H1 (cell line): ENCODE results near the gene REL. TPM values are rescaled to one million over a fixed set of nuclear protein-coding genes. Genes with fewer than 3 reads are reported as not detected.

Experiments used
- CTCF ChIA-PET: fragments of 300-600 bp; sonication (Branson Sonifier 250); formaldehyde crosslinking; loops from one replicate; lab custom pipeline; 2021; ENCODE audit not compliant: partially characterized antibody; lab: Charles Lee
- POLR2A ChIA-PET: fragments of 300-600 bp; sonication (Branson Sonifier 250); formaldehyde crosslinking; loops from one replicate; lab custom pipeline; 2021; ENCODE audit warnings: inconsistent platforms; ENCODE audit not compliant: partially characterized antibody; lab: Charles Lee
- DNase-seq, 2 experiments: peaks; one replicate each; pipeline versions ENCODE4 v3.0.0 to v3.0.0-alpha.2; 2010 to 2022; ENCODE audit warnings: low spot score in 2 of 2, low read depth in 1 of 2, mixed read lengths in 1 of 2
- FAIRE-seq: peaks from 2 replicates; lab custom pipeline; 2011; peaks lifted over from hg19 to GRCh38; lab: Jason Lieb, UNC
- H2AFZ ChIP-seq: 2 replicates; pipeline ENCODE4 v1.8.1; 2012; ENCODE audit warnings: low read length, inconsistent platforms
- H2AK5ac ChIP-seq: 2 replicates; pipeline ENCODE4 v1.6.1; 2013; ENCODE audit warnings: low read depth, low read length
- H2BK120ac ChIP-seq: replicated peaks from 2 replicates; pipeline ENCODE3; 2013; ENCODE audit warnings: low read depth, low read length, inconsistent platforms
- H2BK12ac ChIP-seq: 2 replicates; pipeline ENCODE4 v1.6.1; 2013; ENCODE audit warnings: low read depth, low read length
- H2BK15ac ChIP-seq: 2 replicates; pipeline ENCODE4 v1.6.1; 2013; ENCODE audit warnings: low read length
- H2BK20ac ChIP-seq: 2 replicates; pipeline ENCODE4 v1.6.1; 2013; ENCODE audit warnings: low read length
- H2BK5ac ChIP-seq: 2 replicates; pipeline ENCODE4 v1.6.1; 2013; ENCODE audit warnings: low read depth, low read length
- H3K14ac ChIP-seq: 2 replicates; pipeline ENCODE4 v1.6.1; 2013; ENCODE audit warnings: inconsistent platforms; ENCODE audit not compliant: insufficient read length
- H3K18ac ChIP-seq: 2 replicates; pipeline ENCODE4 v1.6.1; 2013; ENCODE audit warnings: low read length; ENCODE audit errors: extremely low read depth
- H3K23ac ChIP-seq: 2 replicates; pipeline ENCODE4 v1.6.1; 2013; ENCODE audit warnings: inconsistent platforms; ENCODE audit not compliant: insufficient read length
- H3K23me2 ChIP-seq: 2 replicates; pipeline ENCODE4 v1.6.1; 2013; ENCODE audit warnings: low read depth, low read length
- H3K27ac ChIP-seq: 2 replicates; pipeline ENCODE4 v1.6.1; 2011; ENCODE audit warnings: low read depth, low read length, inconsistent platforms
- H3K27me3 ChIP-seq, 4 experiments: replicated peaks in 1 of 4; 1 replicate in 1 of 4; 2 replicates in 3 of 4; pipeline versions ENCODE4 v1.6.1 to v1.8.1; 2011 to 2013; ENCODE audit warnings: low read length in 3 of 4, mild to moderate bottlenecking in 3 of 4, inconsistent platforms in 2 of 4, mixed read lengths in 2 of 4, moderate library complexity in 1 of 4; ENCODE audit not compliant: control insufficient read depth in 3 of 4, insufficient read depth in 3 of 4; ENCODE audit errors: extremely low read depth in 1 of 4
- H3K36me3 ChIP-seq, 4 experiments: 2 replicates each; pipeline versions ENCODE4 v1.6.1 to v1.8.1; 2011 to 2013; ENCODE audit warnings: mild to moderate bottlenecking in 4 of 4, low read length in 3 of 4, moderate library complexity in 2 of 4, control low read depth in 1 of 4, inconsistent platforms in 1 of 4; ENCODE audit not compliant: insufficient read depth in 4 of 4, control insufficient read depth in 2 of 4
- H3K4ac ChIP-seq: replicated peaks from 2 replicates; pipeline ENCODE3; 2013; ENCODE audit warnings: low read length, low read depth, mixed read lengths, inconsistent platforms; ENCODE audit not compliant: insufficient read length
- H3K4me1 ChIP-seq, 4 experiments: replicated peaks in 1 of 4; 1 replicate in 1 of 4; 2 replicates in 3 of 4; pipeline versions ENCODE4 v1.6.1 to v1.8.1; 2011 to 2013; ENCODE audit warnings: low read length in 3 of 4, inconsistent platforms in 2 of 4, mixed read lengths in 1 of 4; ENCODE audit not compliant: insufficient read depth in 4 of 4, control insufficient read depth in 3 of 4
- H3K4me2 ChIP-seq, 2 experiments: 2 replicates each; pipeline versions ENCODE4 v1.6.1 to v1.8.1; 2011 to 2013; ENCODE audit warnings: low read depth in 2 of 2, low read length in 2 of 2, control low read depth in 1 of 2, inconsistent platforms in 1 of 2, mild to moderate bottlenecking in 1 of 2; ENCODE audit not compliant: insufficient read depth in 1 of 2
- H3K4me3 ChIP-seq, 4 experiments: fragments of 200-600, 300-600 bp in 1 of 4; sonication (generic), shearing (Covaris generic), sonication (Bioruptor Twin) in 1 of 4; 2 replicates each; pipeline versions ENCODE4 v1.5.1 to v1.8.1; 2011 to 2016; ENCODE audit warnings: low read length in 4 of 4, low read depth in 3 of 4, control low read depth in 2 of 4, inconsistent platforms in 2 of 4, mild to moderate bottlenecking in 2 of 4, mixed read lengths in 1 of 4, moderate library complexity in 1 of 4; ENCODE audit not compliant: insufficient read depth in 2 of 4; ENCODE audit errors: extremely low read depth in 1 of 4
- H3K56ac ChIP-seq: replicated peaks from 2 replicates; pipeline ENCODE3; 2013; ENCODE audit warnings: low read depth, mild to moderate bottlenecking, mixed read lengths, low read length, inconsistent platforms; ENCODE audit not compliant: insufficient read length
- H3K79me1 ChIP-seq: 2 replicates; pipeline ENCODE4 v1.6.1; 2013; ENCODE audit warnings: low read depth, low read length, control low read depth
- H3K79me2 ChIP-seq, 2 experiments: 2 replicates each; pipeline versions ENCODE4 v1.6.1 to v1.8.1; 2012 to 2013; ENCODE audit warnings: low read length in 2 of 2, mild to moderate bottlenecking in 2 of 2, inconsistent platforms in 1 of 2; ENCODE audit not compliant: insufficient read depth in 2 of 2, control insufficient read depth in 1 of 2
- H3K9ac ChIP-seq, 4 experiments: replicated peaks in 1 of 4; 1 replicate in 1 of 4; 2 replicates in 3 of 4; pipeline versions ENCODE4 v1.6.1 to v1.8.1; 2011 to 2013; ENCODE audit warnings: low read depth in 3 of 4, low read length in 3 of 4, control low read depth in 2 of 4, mild to moderate bottlenecking in 2 of 4, moderate library complexity in 2 of 4, inconsistent platforms in 1 of 4; ENCODE audit errors: extremely low read depth in 1 of 4
- H3K9me3 ChIP-seq, 2 experiments: 2 replicates each; pipeline versions ENCODE4 v1.6.1 to v1.8.1; 2012 to 2013; ENCODE audit warnings: mild to moderate bottlenecking in 2 of 2, moderate library complexity in 2 of 2, control low read depth in 1 of 2, inconsistent platforms in 1 of 2, low read depth in 1 of 2, low read length in 1 of 2, mixed read lengths in 1 of 2; ENCODE audit not compliant: insufficient read depth in 2 of 2
- H4K20me1 ChIP-seq, 2 experiments: replicated peaks in 1 of 2; 2 replicates each; pipeline versions ENCODE3 to v1.8.1; 2011 to 2013; ENCODE audit warnings: inconsistent platforms in 2 of 2, low read length in 2 of 2, mild to moderate bottlenecking in 1 of 2; ENCODE audit not compliant: insufficient read depth in 2 of 2, control insufficient read depth in 1 of 2
- H4K5ac ChIP-seq: 2 replicates; pipeline ENCODE4 v1.6.1; 2013; ENCODE audit warnings: low read length, low read depth, mixed read lengths, inconsistent platforms; ENCODE audit not compliant: insufficient read length
- H4K8ac ChIP-seq: 2 replicates; pipeline ENCODE4 v1.8.0; 2013; ENCODE audit warnings: mild to moderate bottlenecking, moderate library complexity, low read length, inconsistent platforms; ENCODE audit not compliant: insufficient read depth; ENCODE audit errors: extremely low read depth
- H4K91ac ChIP-seq: replicated peaks from 2 replicates; pipeline ENCODE3; 2013; ENCODE audit warnings: low read length, mixed read lengths, inconsistent platforms; ENCODE audit not compliant: insufficient read length
- HDAC6 ChIP-seq: IDR thresholded peaks from one replicate; pipeline ENCODE4 v1.7.1; 2012; ENCODE audit warnings: low read depth, mild to moderate bottlenecking, inconsistent platforms, low read length, moderate library complexity
- KDM4A ChIP-seq: IDR thresholded peaks from one replicate; pipeline ENCODE4 v1.7.1; 2012; ENCODE audit warnings: low read depth, mild to moderate bottlenecking, moderate library complexity, low read length, inconsistent platforms; ENCODE audit not compliant: severe bottlenecking
- NRF1 ChIP-seq: IDR thresholded peaks from 2 replicates; pipeline ENCODE4 v1.6.1; 2011; ENCODE audit warnings: mild to moderate bottlenecking, low read depth, low read length, improper control_type of control experiment
- RAD21 ChIP-seq, 2 experiments: IDR thresholded peaks in 1 of 2; conservative IDR thresholded peaks in 1 of 2; 2 replicates each; pipeline ENCODE4 v1.6.1; 2011; ENCODE audit warnings: low read depth in 2 of 2, low read length in 2 of 2, improper control_type of control experiment in 1 of 2, inconsistent platforms in 1 of 2, mild to moderate bottlenecking in 1 of 2, moderate library complexity in 1 of 2
- SP1 ChIP-seq: IDR thresholded peaks from 2 replicates; pipeline ENCODE4 v1.6.1; 2011; ENCODE audit warnings: low read depth, low read length
- TAF1 ChIP-seq: IDR thresholded peaks from 2 replicates; pipeline ENCODE4 v1.6.1; 2011; ENCODE audit warnings: mild to moderate bottlenecking, low read depth, low read length
- TCF12 ChIP-seq: IDR thresholded peaks from 2 replicates; pipeline ENCODE4 v1.6.1; 2011; ENCODE audit warnings: low read depth, mild to moderate bottlenecking, low read length
- WGBS, 2 experiments: shearing (Covaris generic) in 1 of 2; methylation state at CpG; one replicate each; pipeline versions ENCODE4 v1.1.6 to v1.1.7; 2013 to 2015; ENCODE audit warnings: low lambda C conversion rate in 2 of 2, mixed read lengths in 2 of 2, inconsistent platforms in 1 of 2, low coverage in 1 of 2, missing lambda C conversion rate in 1 of 2; ENCODE audit not compliant: insufficient replicate concordance in 2 of 2, insufficient coverage in 1 of 2, insufficient read length in 1 of 2; ENCODE audit errors: extremely low coverage in 1 of 2, missing lambda C conversion rate in 1 of 2; 5-methylcytosine and 5-hydroxymethylcytosine counted together
- polyA plus RNA-seq, 7 experiments: library from polyadenylated mRNA; depleted of rRNA in 3 of 7; stranded (reverse) in 5 of 7; unstranded in 2 of 7; fragments of >200 nt in 5 of 7; fragments of 200-250 nt in 2 of 7; gene quantifications; 1 replicate in 5 of 7; 2 replicates in 1 of 7; 4 replicates in 1 of 7; pipeline versions ENCODE4 v1.2.1 to v1.2.3, GENCODE V29; 2011 to 2013; ENCODE audit warnings: missing spikeins in 2 of 7, mixed read lengths in 2 of 7
- total RNA-seq: library from RNA; stranded (reverse); fragmentation: NEBNext Ultra II Directional; extraction: Animal tissue kit (Norgen Biotek cat#: 25700); gene quantifications from 2 replicates; pipeline ENCODE4 v1.2.1, GENCODE V29; 2021
- TF ChIP-seq, protein P1 (sequence below): IDR thresholded peaks from 2 replicates; pipeline ENCODE4 v1.6.1; 2012; ENCODE audit warnings: inconsistent platforms

Gene REL
- total and polyA plus RNA-seq, 2 of the 8 experiments (the other 6 are each of a cell fraction or from before 2014, with no cell fraction given) = 1.5 to 7.5 TPM

DNA sequence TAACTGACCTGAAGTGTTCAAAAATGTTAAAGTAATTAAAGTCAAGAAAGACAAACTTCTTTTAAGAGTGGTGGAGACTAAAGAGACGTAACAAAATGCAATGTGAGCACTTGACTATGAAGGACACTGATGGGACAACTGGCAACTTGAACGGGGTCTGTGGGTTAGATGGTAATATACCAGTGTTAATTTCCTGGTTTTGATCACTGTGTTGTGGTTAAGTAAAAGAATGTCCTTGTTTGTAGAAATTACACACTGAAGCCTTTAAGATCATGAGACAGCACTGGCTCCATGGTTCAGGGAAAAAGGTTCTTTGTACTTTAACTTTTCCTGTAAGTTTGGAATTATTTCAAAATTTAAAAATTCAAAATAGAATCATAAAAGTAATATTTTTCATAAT lies 58.2 kb downstream of the REL start:
- DNase-seq (no peak), FAIRE-seq (no peak)
- Histone ChIP-seq H3K4me3 (no peak overlapping the region), H3K79me1 (no peaks in the 10 kb centered on the region), H2BK5ac (no peak overlapping the region), H2BK15ac (no peak overlapping the region), H2BK12ac (no peak overlapping the region), H4K5ac (no peak overlapping the region), H2BK20ac (no peak overlapping the region), H3K4me2 (no peak overlapping the region), H2AFZ (no peak overlapping the region), H3K9ac (no peak overlapping the region), H3K9me3 (no peaks in the 10 kb centered on the region), H2BK120ac (no peak overlapping the region), H3K27ac (no peak overlapping the region), H4K20me1 (no peaks in the 10 kb centered on the region), H3K4me1 (no peaks in the 10 kb centered on the region), H3K27me3 (no peaks in the 10 kb centered on the region), H3K79me2 (no peaks in the 10 kb centered on the region), H3K4ac (no peak overlapping the region), H3K56ac (no peak overlapping the region), H4K8ac (no peak overlapping the region), H3K14ac (no peak overlapping the region), H2AK5ac (no peak overlapping the region), H3K23me2 (no peaks in the 10 kb centered on the region), H3K18ac (no peak overlapping the region), H3K23ac (no peak overlapping the region), H3K36me3 (no peaks in the 10 kb centered on the region), H4K91ac (no peak overlapping the region)
- WGBS, 2 experiments = 92% methylated on average over 2 of the region's 2 CpGs; no CpG with 5 or more reads in 1 of the 2 experiments
- TF ChIP-seq NRF1 (no peak), KDM4A (no peak), HDAC6 (no peak), SP1 (no peak), TCF12 (no peak), TAF1 (no peak), RAD21 (IDR thresholded peaks at IDR 0.05 in 1 of 2, conservative IDR thresholded peaks at IDR 0.05 in 1 of 2; ENCODE audit: low read depth in 2 of 2, low read length in 2 of 2) (no peak)
- TF ChIP-seq, protein P1, sequence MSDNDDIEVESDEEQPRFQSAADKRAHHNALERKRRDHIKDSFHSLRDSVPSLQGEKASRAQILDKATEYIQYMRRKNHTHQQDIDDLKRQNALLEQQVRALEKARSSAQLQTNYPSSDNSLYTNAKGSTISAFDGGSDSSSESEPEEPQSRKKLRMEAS = no peak
- ChIA-PET CTCF (no interaction called here), POLR2A (no interaction called here)
